Activated CD4-positive, CD25-positive, alpha-beta regulatory T cell treated with anti-CD3 and anti-CD28 coated beads, Interleukin-2, amount 50 U/mL, for 72 hours (primary cell): Measurements from ENCODE around the gene SAV1.
A peak's percentile ranks its signal among the peaks of the same experiment; 100 is the strongest.
"Not testable (repeated sequence)": the region's sequence is repeated elsewhere in the genome, so short reads cannot be mapped to it uniquely, and the experiment has no call there.

Experiments used
- DNase-seq: peaks from one replicate; pipeline ENCODE4 v3.0.0; 2021

Gene SAV1

GRCh38 chr14:50667996-50668825 is at the start of gene SAV1:
TSS of gene SAV1 (minus strand) at chr14:50668306. CDS start at chr14:50667967, 339 bp downstream.
- DNase-seq: peak; percentile 64

GRCh38 chr14:50717811-50718210 is 49.7 kb upstream of the SAV1 start:
- no peak for DNase-seq

GRCh38 chr14:50714450-50715073 is 46.5 kb upstream of the SAV1 start:
- DNase-seq: no peak

GRCh38 chr14:50711043-50711442 is 42.9 kb upstream of the SAV1 start:
- no peak for DNase-seq

GRCh38 chr14:50705026-50705593 is 37.0 kb upstream of the SAV1 start:
- no peak for DNase-seq

- no peak for DNase-seq
Measured at GRCh38 chr14:50704454-50705010, 36.4 kb upstream of the SAV1 start.

- no peak for DNase-seq
Measured at GRCh38 chr14:50697659-50698290, 29.7 kb upstream of the SAV1 start.

- not testable (repeated sequence) for DNase-seq
Measured at GRCh38 chr14:50694260-50694659, 26.2 kb upstream of the SAV1 start.

- no peak for DNase-seq
Measured at GRCh38 chr14:50688875-50689274, 20.8 kb upstream of the SAV1 start.

GRCh38 chr14:50679674-50680073 is 11.6 kb upstream of the SAV1 start:
- DNase-seq: no peak

- DNase-seq: no peak
Measured at GRCh38 chr14:50678163-50678562, 10.1 kb upstream of the SAV1 start.

GRCh38 chr14:50677527-50678063 is 9.5 kb upstream of the SAV1 start:
- no peak for DNase-seq

GRCh38 chr14:50676814-50677516 is 8.9 kb upstream of the SAV1 start:
- DNase-seq: no peak

GRCh38 chr14:50675597-50675996 is 7.5 kb upstream of the SAV1 start:
- DNase-seq: no peak

- no peak for DNase-seq
Measured at GRCh38 chr14:50670866-50671256, 2.8 kb upstream of the SAV1 start.

GRCh38 chr14:50670196-50670865 is 2.2 kb upstream of the SAV1 start:
- DNase-seq: no peak

GRCh38 chr14:50669441-50669986 is 1.4 kb upstream of the SAV1 start:
- DNase-seq: no peak

- DNase-seq: no peak
Measured at GRCh38 chr14:50668826-50669143, 679 bp upstream of the SAV1 start.

- DNase-seq: no peak
Measured at GRCh38 chr14:50667684-50667995, 466 bp downstream of the SAV1 start.

- no peak for DNase-seq
Measured at GRCh38 chr14:50666772-50667683, 1.1 kb downstream of the SAV1 start.

GRCh38 chr14:50665300-50665699 is 2.8 kb downstream of the SAV1 start:
- DNase-seq: not testable (repeated sequence)
